Activated naive CD8-positive, alpha-beta T cell treated with anti-CD3 and anti-CD28 coated beads for 36 hours (primary cell): ENCODE results near the gene FAM50B. TPM values are rescaled to one million over a fixed set of nuclear protein-coding genes. Genes with fewer than 3 reads are reported as not detected.

Source experiments
- DNase-seq: peaks from one replicate; pipeline ENCODE4 v3.0.0; 2021
- H3K27ac Mint-ChIP-seq: one replicate; pipeline ENCODE4 v1.8.0; 2022; ENCODE audit warnings: mild to moderate bottlenecking, moderate library complexity, mixed read lengths
- H3K27me3 Mint-ChIP-seq: one replicate; pipeline ENCODE4 v1.8.0; 2022; ENCODE audit warnings: mild to moderate bottlenecking, mixed read lengths
- H3K36me3 Mint-ChIP-seq: one replicate; pipeline ENCODE4 v1.8.0; 2021; ENCODE audit warnings: mild to moderate bottlenecking, mixed read lengths
- H3K4me1 Mint-ChIP-seq: one replicate; pipeline ENCODE4 v1.8.0; 2021; ENCODE audit warnings: mixed read lengths
- H3K4me3 Mint-ChIP-seq: one replicate; pipeline ENCODE4 v1.8.0; 2022; ENCODE audit warnings: mild to moderate bottlenecking, moderate library complexity, mixed read lengths
- H3K9me3 Mint-ChIP-seq: one replicate; pipeline ENCODE4 v1.8.0; 2022; ENCODE audit warnings: mixed read lengths
- total RNA-seq, 2 experiments: library from RNA; stranded (reverse); gene quantifications; one replicate each; pipeline ENCODE4 v1.2.3, GENCODE V29; 2021

FAM50B gene
- total RNA-seq, 2 experiments from 2014 or later = 8.7 TPM

GRCh38 chr6:3813150-3813780 is 35.9 kb upstream of the FAM50B start:
- Mint-ChIP-seq H3K4me3 (no peak overlapping the region), H3K9me3 (no peaks in the 10 kb centered on the region), H3K27ac (no peak overlapping the region), H3K36me3 (no peaks in the 10 kb centered on the region), H3K27me3 (no peaks in the 10 kb centered on the region), H3K4me1 (no peaks in the 10 kb centered on the region)
- DNase-seq = peak; percentile 5

GRCh38 chr6:3813918-3814317 is 35.3 kb upstream of the FAM50B start:
- no peaks in the 10 kb centered on the region for H3K4me1 Mint-ChIP-seq
- H3K9me3 Mint-ChIP-seq = no peaks in the 10 kb centered on the region
- DNase-seq = no peak
- no peak overlapping the region for H3K4me3 Mint-ChIP-seq
- no peaks in the 10 kb centered on the region for H3K36me3 Mint-ChIP-seq
- H3K27me3 Mint-ChIP-seq = no peaks in the 10 kb centered on the region
- no peak overlapping the region for H3K27ac Mint-ChIP-seq

GRCh38 chr6:3814539-3814938 is 34.6 kb upstream of the FAM50B start:
- Mint-ChIP-seq H3K36me3 (no peaks in the 10 kb centered on the region), H3K4me1 (no peaks in the 10 kb centered on the region), H3K27ac (no peak overlapping the region), H3K4me3 (no peak overlapping the region), H3K27me3 (no peaks in the 10 kb centered on the region), H3K9me3 (no peaks in the 10 kb centered on the region)
- no peak for DNase-seq

GRCh38 chr6:3816251-3816650 is 32.9 kb upstream of the FAM50B start:
- Mint-ChIP-seq H3K27ac (no peak overlapping the region), H3K36me3 (no peaks in the 10 kb centered on the region), H3K4me3 (no peak overlapping the region), H3K9me3 (no peaks in the 10 kb centered on the region), H3K4me1 (no peaks in the 10 kb centered on the region), H3K27me3 (no peaks in the 10 kb centered on the region)
- DNase-seq = no peak

- H3K27me3 Mint-ChIP-seq = peaks cover 4% of the 10 kb centered on the region
- no peak for DNase-seq
- H3K36me3 Mint-ChIP-seq = no peaks in the 10 kb centered on the region
- H3K9me3 Mint-ChIP-seq = no peaks in the 10 kb centered on the region
- H3K4me3 Mint-ChIP-seq = no peak overlapping the region
- no peak overlapping the region for H3K27ac Mint-ChIP-seq
- no peaks in the 10 kb centered on the region for H3K4me1 Mint-ChIP-seq
Observed at GRCh38 chr6:3819161-3820110, 29.7 kb upstream of the FAM50B start.

- Mint-ChIP-seq H3K27ac (no peak overlapping the region), H3K27me3 (peaks cover 4% of the 10 kb centered on the region), H3K4me3 (no peak overlapping the region), H3K9me3 (no peaks in the 10 kb centered on the region), H3K36me3 (no peaks in the 10 kb centered on the region), H3K4me1 (no peaks in the 10 kb centered on the region)
- no peak for DNase-seq
Observed at GRCh38 chr6:3820563-3820962, 28.6 kb upstream of the FAM50B start.

- no peaks in the 10 kb centered on the region for H3K36me3 Mint-ChIP-seq
- no peak overlapping the region for H3K27ac Mint-ChIP-seq
- no peak overlapping the region for H3K4me3 Mint-ChIP-seq
- H3K9me3 Mint-ChIP-seq = no peaks in the 10 kb centered on the region
- DNase-seq = no peak
- peaks cover 4% of the 10 kb centered on the region for H3K27me3 Mint-ChIP-seq
- H3K4me1 Mint-ChIP-seq = no peaks in the 10 kb centered on the region
Observed at GRCh38 chr6:3822747-3823445, 26.3 kb upstream of the FAM50B start.

- H3K4me3 Mint-ChIP-seq = no peak overlapping the region
- no peaks in the 10 kb centered on the region for H3K36me3 Mint-ChIP-seq
- no peak overlapping the region for H3K27ac Mint-ChIP-seq
- no peaks in the 10 kb centered on the region for H3K9me3 Mint-ChIP-seq
- H3K27me3 Mint-ChIP-seq = peaks cover 4% of the 10 kb centered on the region
- no peaks in the 10 kb centered on the region for H3K4me1 Mint-ChIP-seq
- no peak for DNase-seq
Observed at GRCh38 chr6:3823671-3824070, 25.5 kb upstream of the FAM50B start.

- no peaks in the 10 kb centered on the region for H3K9me3 Mint-ChIP-seq
- H3K4me1 Mint-ChIP-seq = no peaks in the 10 kb centered on the region
- no peaks in the 10 kb centered on the region for H3K36me3 Mint-ChIP-seq
- no peak for DNase-seq
- no peak overlapping the region for H3K27ac Mint-ChIP-seq
- H3K4me3 Mint-ChIP-seq = no peak overlapping the region
- peaks cover 8% of the 10 kb centered on the region for H3K27me3 Mint-ChIP-seq
Observed at GRCh38 chr6:3825331-3825831, 23.8 kb upstream of the FAM50B start.

- peaks cover 10% of the 10 kb centered on the region for H3K27me3 Mint-ChIP-seq
- H3K9me3 Mint-ChIP-seq = no peaks in the 10 kb centered on the region
- H3K36me3 Mint-ChIP-seq = no peaks in the 10 kb centered on the region
- H3K27ac Mint-ChIP-seq = no peak overlapping the region
- H3K4me3 Mint-ChIP-seq = no peak overlapping the region
- no peak for DNase-seq
- no peaks in the 10 kb centered on the region for H3K4me1 Mint-ChIP-seq
Observed at GRCh38 chr6:3825851-3826581, 23.2 kb upstream of the FAM50B start.

GRCh38 chr6:3829285-3829684 is 19.9 kb upstream of the FAM50B start:
- Mint-ChIP-seq H3K4me3 (no peak overlapping the region), H3K27me3 (peaks cover 7% of the 10 kb centered on the region), H3K4me1 (no peaks in the 10 kb centered on the region)

GRCh38 chr6:3830806-3831205 is 18.4 kb upstream of the FAM50B start:
- Mint-ChIP-seq H3K4me1 (no peaks in the 10 kb centered on the region), H3K27me3 (peaks cover 7% of the 10 kb centered on the region), H3K27ac (no peak overlapping the region), H3K36me3 (no peaks in the 10 kb centered on the region), H3K9me3 (no peaks in the 10 kb centered on the region), H3K4me3 (no peak overlapping the region)
- no peak for DNase-seq

More at GRCh38 chr6:3829285-3829684, 19.9 kb upstream of the FAM50B start:
- no peaks in the 10 kb centered on the region for H3K9me3 Mint-ChIP-seq
- no peak for DNase-seq
- H3K36me3 Mint-ChIP-seq = no peaks in the 10 kb centered on the region
- H3K27ac Mint-ChIP-seq = no peak overlapping the region

GRCh38 chr6:3831761-3832530 is 17.2 kb upstream of the FAM50B start:
- Mint-ChIP-seq H3K9me3 (no peaks in the 10 kb centered on the region), H3K4me3 (no peak overlapping the region), H3K4me1 (no peaks in the 10 kb centered on the region), H3K27ac (no peak overlapping the region), H3K27me3 (peaks cover 7% of the 10 kb centered on the region), H3K36me3 (no peaks in the 10 kb centered on the region)
- no peak for DNase-seq
